Activated CD4-positive, alpha-beta memory T cell treated with anti-CD3 and anti-CD28 coated beads, Interleukin-2, amount 10 ng/mL, durations not matched to agents 7 days and 5 days (primary cell): ENCODE measurements around the gene ERCC8. TPM values are rescaled to one million over a fixed set of nuclear protein-coding genes. Genes with fewer than 3 reads are reported as not detected.

ENCODE experiments used
- CTCF ChIA-PET: fragments of 350-600 bp; sonication (Branson Sonifier 250); formaldehyde crosslinking; loops from one replicate; lab custom pipeline; 2021; ENCODE audit warnings: antibody characterized with exemption, inconsistent platforms; lab: Charles Lee
- POLR2A ChIA-PET: fragments of 350-600 bp; sonication (Branson Sonifier 250); formaldehyde crosslinking; loops from one replicate; lab custom pipeline; 2021; ENCODE audit warnings: antibody characterized with exemption; lab: Charles Lee
- DNase-seq: peaks from one replicate; pipeline ENCODE4 v3.0.0-alpha.2; 2020
- H3K27ac Mint-ChIP-seq: one replicate; pipeline ENCODE4 v1.8.0; 2021; ENCODE audit warnings: mild to moderate bottlenecking, mixed read lengths
- H3K27me3 Mint-ChIP-seq: one replicate; pipeline ENCODE4 v1.8.0; 2021; ENCODE audit warnings: mixed read lengths
- H3K36me3 Mint-ChIP-seq: one replicate; pipeline ENCODE4 v1.8.0; 2021; ENCODE audit warnings: low read depth, mixed read lengths
- H3K4me1 Mint-ChIP-seq: one replicate; pipeline ENCODE4 v1.8.0; 2021; ENCODE audit warnings: mixed read lengths
- H3K4me3 Mint-ChIP-seq: one replicate; pipeline ENCODE4 v1.8.0; 2021; ENCODE audit warnings: mild to moderate bottlenecking, mixed read lengths
- H3K9me3 Mint-ChIP-seq: one replicate; pipeline ENCODE4 v1.8.0; 2021; ENCODE audit warnings: mixed read lengths
- total RNA-seq, 2 experiments: library from RNA; stranded (reverse); gene quantifications; one replicate each; pipeline ENCODE4 v1.2.3, GENCODE V29; 2021

The ERCC8 gene
- total RNA-seq, 2 experiments from 2014 or later = 5.9 to 7.3 TPM

- Mint-ChIP-seq H3K27me3 (peaks cover 54% of the 10 kb centered on the region), H3K4me1 (peaks cover 15% of the 10 kb centered on the region), H3K9me3 (no peaks in the 10 kb centered on the region), H3K27ac (no peak overlapping the region), H3K4me3 (no peak overlapping the region), H3K36me3 (no peaks in the 10 kb centered on the region)
- ChIA-PET CTCF (no interaction called here), POLR2A (no interaction called here)
- DNase-seq = no peak
Observed at GRCh38 chr5:60846298-60846697, 98.6 kb downstream of the ERCC8 start.

- peaks cover 15% of the 10 kb centered on the region for H3K4me1 Mint-ChIP-seq
- no peak within 1 kb of the TSS for H3K27ac Mint-ChIP-seq
- no peaks in the 10 kb centered on the region for H3K9me3 Mint-ChIP-seq
- peaks cover 61% of the 10 kb centered on the region for H3K27me3 Mint-ChIP-seq
- ChIA-PET POLR2A (no interaction called here), CTCF (interaction anchor here (1.2 to 1.9 kb wide), 4 partner anchors 10 to 168 kb away, joined by 3 to 4 read pairs (median 4); partner anchors contain the start of gene DEPDC1B)
- H3K4me3 Mint-ChIP-seq = peak within 1 kb of the TSS; percentile 77
- no peaks in the 10 kb centered on the region for H3K36me3 Mint-ChIP-seq
- DNase-seq = peak; percentile 63
Observed at GRCh38 chr5:60843936-60844905, 100.6 kb downstream of the ERCC8 start, which contains the start of gene ELOVL7. Gene ELOVL7, minus strand, starts transcription at chr5:60844269. Its CDS starts 56,872 bp downstream, at chr5:60787397.

- DNase-seq = peak; percentile 24
- Mint-ChIP-seq H3K4me1 (peaks cover 15% of the 10 kb centered on the region), H3K27me3 (peaks cover 61% of the 10 kb centered on the region), H3K9me3 (no peaks in the 10 kb centered on the region), H3K36me3 (no peaks in the 10 kb centered on the region), H3K27ac (no peak overlapping the region), H3K4me3 (peak overlapping the region; percentile 74)
- ChIA-PET POLR2A (no interaction called here), CTCF (interaction anchor here (1.7 to 1.9 kb wide), 2 partner anchors 144 to 168 kb away, joined by 4 read pairs; partner anchors contain the start of gene DEPDC1B)
Observed at GRCh38 chr5:60843386-60843935, 101.4 kb downstream of the ERCC8 start.

DNA sequence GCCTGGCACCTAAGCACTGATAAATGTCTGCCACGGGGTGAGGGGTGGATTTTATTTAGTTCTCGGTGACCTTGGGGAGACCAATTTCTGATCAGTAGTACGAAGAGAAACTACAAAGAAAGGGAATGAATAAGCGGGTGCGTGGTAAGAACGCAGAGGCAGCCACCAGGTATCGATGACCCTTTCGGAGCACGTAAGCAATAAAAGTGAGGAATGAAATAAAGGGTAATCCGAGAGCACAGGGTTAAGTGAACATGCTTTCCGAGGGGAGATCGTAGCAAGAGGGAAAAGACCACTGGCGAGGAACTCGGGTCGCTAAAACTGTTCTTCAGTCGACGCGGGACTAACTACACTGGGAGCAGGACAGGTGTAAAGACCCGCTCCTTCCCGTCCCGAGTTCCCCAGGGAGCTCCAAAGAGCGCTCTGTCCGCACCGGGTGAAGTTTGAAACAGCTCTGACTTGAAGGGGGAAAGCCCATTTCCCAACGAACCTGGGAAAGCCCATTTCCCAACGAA lies 101.9 kb downstream of the ERCC8 start:
- Mint-ChIP-seq H3K9me3 (no peaks in the 10 kb centered on the region), H3K4me1 (peaks cover 15% of the 10 kb centered on the region), H3K27ac (no peak overlapping the region), H3K36me3 (no peaks in the 10 kb centered on the region), H3K4me3 (peak overlapping the region; percentile 74), H3K27me3 (peaks cover 62% of the 10 kb centered on the region)
- CTCF ChIA-PET = interaction anchor here (1.7 kb wide), 1 partner anchor 143 kb away, joined by 4 read pairs; the partner anchor contains the start of gene DEPDC1B
- POLR2A ChIA-PET = no interaction called here
- DNase-seq = no peak

- no peaks in the 10 kb centered on the region for H3K9me3 Mint-ChIP-seq
- H3K4me3 Mint-ChIP-seq = no peak overlapping the region
- no peak for DNase-seq
- no peaks in the 10 kb centered on the region for H3K36me3 Mint-ChIP-seq
- ChIA-PET CTCF (no interaction called here), POLR2A (interaction anchor here (1.1 kb wide), 1 partner anchor 141 kb away, joined by 3 read pairs; the partner anchor contains the start of gene DEPDC1B)
- H3K4me1 Mint-ChIP-seq = peaks cover 15% of the 10 kb centered on the region
- H3K27me3 Mint-ChIP-seq = peaks cover 51% of the 10 kb centered on the region
- H3K27ac Mint-ChIP-seq = no peak overlapping the region
Observed at GRCh38 chr5:60841361-60841760, 103.5 kb downstream of the ERCC8 start.

- Mint-ChIP-seq H3K36me3 (no peaks in the 10 kb centered on the region), H3K9me3 (no peaks in the 10 kb centered on the region), H3K4me3 (no peak overlapping the region), H3K27ac (no peak overlapping the region), H3K4me1 (no peaks in the 10 kb centered on the region), H3K27me3 (peaks cover 13% of the 10 kb centered on the region)
- ChIA-PET POLR2A (no interaction called here), CTCF (no interaction called here)
- no peak for DNase-seq
Observed at GRCh38 chr5:60836131-60836530, 108.7 kb downstream of the ERCC8 start.

DNA sequence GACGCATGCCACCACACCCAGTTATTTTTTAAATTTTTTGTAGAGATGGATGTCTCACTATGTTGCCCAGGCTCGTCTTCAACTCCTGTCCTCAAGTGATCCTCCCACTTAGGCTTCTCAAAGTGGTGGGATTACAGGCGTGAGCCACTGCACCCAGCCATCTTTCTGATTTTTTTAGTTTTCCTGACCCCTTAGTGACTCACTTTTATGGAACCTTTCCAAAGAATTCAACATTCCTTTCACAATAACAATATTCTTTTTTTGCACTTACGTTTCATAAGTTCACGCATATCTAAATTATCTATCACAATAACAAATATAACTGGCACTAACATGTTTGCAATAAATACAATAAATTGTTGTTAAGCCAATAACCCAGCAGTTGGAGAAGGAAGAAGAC lies 109.3 kb downstream of the ERCC8 start:
- no peak overlapping the region for H3K4me3 Mint-ChIP-seq
- no peaks in the 10 kb centered on the region for H3K36me3 Mint-ChIP-seq
- H3K4me1 Mint-ChIP-seq = peaks cover 2% of the 10 kb centered on the region
- CTCF ChIA-PET = interaction anchor here (0.7 to 1.6 kb wide), 2 partner anchors 16 to 19 kb away, joined by 3 read pairs; no protein-coding TSS in a partner anchor
- peaks cover 13% of the 10 kb centered on the region for H3K27me3 Mint-ChIP-seq
- POLR2A ChIA-PET = no interaction called here
- no peak for DNase-seq
- H3K27ac Mint-ChIP-seq = no peak overlapping the region
- H3K9me3 Mint-ChIP-seq = no peaks in the 10 kb centered on the region

- Mint-ChIP-seq H3K4me1 (peaks cover 13% of the 10 kb centered on the region), H3K4me3 (no peak overlapping the region), H3K9me3 (no peaks in the 10 kb centered on the region), H3K27me3 (peaks cover 5% of the 10 kb centered on the region), H3K27ac (no peak overlapping the region), H3K36me3 (no peaks in the 10 kb centered on the region)
- no peak for DNase-seq
- ChIA-PET POLR2A (no interaction called here), CTCF (interaction anchor here (0.8 kb wide), 1 partner anchor 11 kb away, joined by 3 read pairs; the partner anchor contains the start of gene ELOVL7)
Observed at GRCh38 chr5:60833520-60833919, 111.3 kb downstream of the ERCC8 start.

DNA sequence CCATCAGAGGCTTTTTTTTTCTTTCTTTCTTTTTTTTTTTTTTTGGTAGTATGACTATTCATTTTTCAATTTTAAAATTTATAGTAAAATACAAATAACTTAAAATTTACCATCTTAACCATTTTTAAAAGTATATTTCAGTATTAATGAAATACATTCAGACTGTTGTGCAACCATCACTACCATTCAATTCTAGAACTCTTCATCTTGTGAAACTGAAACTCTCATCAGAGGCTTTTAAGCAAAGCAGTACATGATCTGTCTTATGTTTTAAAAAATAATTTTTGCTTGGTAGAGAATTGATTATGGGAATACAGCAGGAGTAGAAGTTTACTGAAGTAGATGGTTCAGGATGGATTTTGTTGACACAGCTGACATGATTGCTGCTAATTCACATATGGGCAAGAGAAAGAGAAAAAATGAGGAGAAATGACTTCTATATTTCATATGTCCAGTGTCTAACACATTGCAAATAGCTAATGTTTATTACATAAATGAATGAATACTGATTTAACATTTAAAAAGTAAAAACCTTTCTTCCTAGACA lies 114.2 kb downstream of the ERCC8 start:
- Mint-ChIP-seq H3K36me3 (no peaks in the 10 kb centered on the region), H3K9me3 (no peaks in the 10 kb centered on the region), H3K4me1 (peaks cover 24% of the 10 kb centered on the region), H3K27ac (no peak overlapping the region), H3K4me3 (no peak overlapping the region), H3K27me3 (peaks cover 1% of the 10 kb centered on the region)
- POLR2A ChIA-PET = interaction anchor here (0.7 kb wide), 1 partner anchor 333 kb away, joined by 3 read pairs; no protein-coding TSS in a partner anchor
- no peak for DNase-seq
- CTCF ChIA-PET = no interaction called here

GRCh38 chr5:60829490-60830266 lies 115.2 kb downstream of the ERCC8 start:
- no peak for DNase-seq
- Mint-ChIP-seq H3K4me1 (peaks cover 24% of the 10 kb centered on the region), H3K27me3 (no peaks in the 10 kb centered on the region), H3K27ac (peak overlapping the region; percentile 28), H3K36me3 (no peaks in the 10 kb centered on the region), H3K9me3 (no peaks in the 10 kb centered on the region), H3K4me3 (peak overlapping the region; percentile 1)
- ChIA-PET POLR2A (no interaction called here), CTCF (no interaction called here)

GRCh38 chr5:60827201-60827600 lies 117.7 kb downstream of the ERCC8 start:
- H3K4me3 Mint-ChIP-seq = no peak overlapping the region
- ChIA-PET CTCF (no interaction called here), POLR2A (no interaction called here)
- DNase-seq = no peak
- H3K27me3 Mint-ChIP-seq = no peaks in the 10 kb centered on the region
- no peak overlapping the region for H3K27ac Mint-ChIP-seq
- no peaks in the 10 kb centered on the region for H3K36me3 Mint-ChIP-seq
- peaks cover 24% of the 10 kb centered on the region for H3K4me1 Mint-ChIP-seq
- no peaks in the 10 kb centered on the region for H3K9me3 Mint-ChIP-seq

DNA sequence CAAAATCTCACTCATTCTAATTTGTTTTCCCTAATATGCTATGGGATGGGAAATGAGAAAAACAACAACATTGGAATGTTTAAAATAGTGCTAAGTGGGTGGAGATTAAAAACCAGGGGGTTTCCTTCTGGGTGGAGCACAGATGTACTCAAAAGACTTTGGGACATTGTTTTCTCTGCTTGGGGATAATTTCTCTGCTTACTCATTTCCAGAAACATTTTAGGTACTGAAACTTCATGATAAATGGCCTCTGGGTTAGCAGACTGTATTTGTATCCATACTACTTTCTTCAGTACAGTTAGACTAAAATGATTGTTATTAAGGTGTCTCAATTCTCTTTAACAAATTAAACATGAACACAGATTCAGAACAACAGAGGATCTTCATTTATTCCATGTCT lies 118.2 kb downstream of the ERCC8 start:
- Mint-ChIP-seq H3K36me3 (no peaks in the 10 kb centered on the region), H3K4me1 (peaks cover 24% of the 10 kb centered on the region), H3K9me3 (no peaks in the 10 kb centered on the region), H3K4me3 (no peak overlapping the region), H3K27ac (no peak overlapping the region), H3K27me3 (no peaks in the 10 kb centered on the region)
- DNase-seq = no peak
- CTCF ChIA-PET = no interaction called here
- POLR2A ChIA-PET = no interaction called here
